Chondrocyte (in vitro differentiated cells): ENCODE results near the gene PIGS. TPM values are rescaled to one million over a fixed set of nuclear protein-coding genes. Genes with fewer than 3 reads are reported as not detected.

Experiments
- DNase-seq: peaks from one replicate; pipeline ENCODE4 v3.0.0; 2021; ENCODE audit warnings: mixed read lengths, low spot score
- H3K27ac Mint-ChIP-seq: one replicate; pipeline ENCODE4 v1.8.0; 2021; ENCODE audit warnings: mild to moderate bottlenecking, moderate library complexity, mixed read lengths; ENCODE audit not compliant: unreplicated experiment
- H3K27me3 Mint-ChIP-seq: 2 replicates; pipeline ENCODE4 v1.8.0; 2021; ENCODE audit warnings: low read depth, mixed read lengths
- H3K36me3 Mint-ChIP-seq: 2 replicates; pipeline ENCODE4 v1.8.0; 2021; ENCODE audit warnings: low read depth, mixed read lengths
- H3K4me1 Mint-ChIP-seq: 2 replicates; pipeline ENCODE4 v1.8.0; 2021; ENCODE audit warnings: low read depth, mild to moderate bottlenecking, mixed read lengths
- H3K4me3 Mint-ChIP-seq: one replicate; pipeline ENCODE4 v1.8.0; 2021; ENCODE audit warnings: mild to moderate bottlenecking, moderate library complexity, mixed read lengths; ENCODE audit not compliant: unreplicated experiment
- H3K9me3 Mint-ChIP-seq: 2 replicates; pipeline ENCODE4 v1.8.0; 2021; ENCODE audit warnings: low read depth, mixed read lengths
- CTCF ChIP-seq: fragments of 200-600 bp; sonication (generic); IDR thresholded peaks from 2 replicates; pipeline ENCODE4 v1.5.0; 2021; ENCODE audit warnings: antibody characterized with exemption, mild to moderate bottlenecking, moderate library complexity
- total RNA-seq: library from RNA; stranded (reverse); gene quantifications from 3 replicates; pipeline ENCODE4 v1.2.1, GENCODE V29; 2021

Gene PIGS
- total RNA-seq, 1 donor from 2014 or later, result 62.9 TPM

- H3K36me3 Mint-ChIP-seq, result no peaks in the 10 kb centered on the region
- H3K4me1 Mint-ChIP-seq, result peaks cover 2% of the 10 kb centered on the region
- peaks cover 10% of the 10 kb centered on the region for H3K27me3 Mint-ChIP-seq
- TF ChIP-seq CTCF, result no peak
- no peak overlapping the region for H3K27ac Mint-ChIP-seq
- H3K4me3 Mint-ChIP-seq, result no peak overlapping the region
- H3K9me3 Mint-ChIP-seq, result no peaks in the 10 kb centered on the region
- DNase-seq, result no peak
Observed at GRCh38 chr17:28538296-28538895, 32.9 kb downstream of the PIGS start.

- Mint-ChIP-seq H3K4me1 (peaks cover 3% of the 10 kb centered on the region), H3K36me3 (no peaks in the 10 kb centered on the region), H3K9me3 (no peaks in the 10 kb centered on the region), H3K4me3 (no peak overlapping the region), H3K27ac (no peak overlapping the region), H3K27me3 (peaks cover 10% of the 10 kb centered on the region)
- DNase-seq, result no peak
- TF ChIP-seq CTCF, result no peak
Observed at GRCh38 chr17:28537219-28537610, 34.1 kb downstream of the PIGS start.

- H3K4me1 Mint-ChIP-seq, result peaks cover 3% of the 10 kb centered on the region
- no peak for DNase-seq
- no peak overlapping the region for H3K27ac Mint-ChIP-seq
- H3K36me3 Mint-ChIP-seq, result no peaks in the 10 kb centered on the region
- peaks cover 10% of the 10 kb centered on the region for H3K27me3 Mint-ChIP-seq
- no peak for TF ChIP-seq CTCF
- no peaks in the 10 kb centered on the region for H3K9me3 Mint-ChIP-seq
- no peak overlapping the region for H3K4me3 Mint-ChIP-seq
Observed at GRCh38 chr17:28536532-28537218, 34.6 kb downstream of the PIGS start.

GRCh38 chr17:28534740-28535375 lies 36.5 kb downstream of the PIGS start:
- Mint-ChIP-seq H3K4me1 (peaks cover 3% of the 10 kb centered on the region), H3K36me3 (no peaks in the 10 kb centered on the region), H3K4me3 (no peak overlapping the region), H3K9me3 (no peaks in the 10 kb centered on the region), H3K27ac (no peak overlapping the region), H3K27me3 (peaks cover 10% of the 10 kb centered on the region)
- DNase-seq, result no peak
- TF ChIP-seq CTCF, result no peak

GRCh38 chr17:28533091-28533807 lies 38.1 kb downstream of the PIGS start:
- Mint-ChIP-seq H3K36me3 (no peaks in the 10 kb centered on the region), H3K9me3 (no peaks in the 10 kb centered on the region), H3K4me3 (no peak overlapping the region), H3K4me1 (peaks cover 6% of the 10 kb centered on the region), H3K27ac (no peak overlapping the region), H3K27me3 (peaks cover 10% of the 10 kb centered on the region)
- DNase-seq, result no peak
- TF ChIP-seq CTCF, result no peak
